Inflammatory macrophage treated with lipopolysaccharide for 4 hours (primary cell): Measurements from ENCODE around the gene ATP6V0D1.
A peak's percentile ranks its signal among the peaks of the same experiment; 100 is the strongest.
"Not testable (repeated sequence)": the region's sequence is repeated elsewhere in the genome, so short reads cannot be mapped to it uniquely, and the experiment has no call there.

Experiments
- DNase-seq: peaks from one replicate; pipeline ENCODE4 v3.0.0-alpha.2; 2020

The ATP6V0D1 gene

GRCh38 chr16:67499106-67499505 lies 18.1 kb upstream of the ATP6V0D1 start:
- no peak for DNase-seq

GRCh38 chr16:67490335-67491096 lies 9.6 kb upstream of the ATP6V0D1 start:
- DNase-seq, result peak; percentile 87

- no peak for DNase-seq
These were observed 8.6 kb upstream of the ATP6V0D1 start for GRCh38 chr16:67489401-67490083.

DNA sequence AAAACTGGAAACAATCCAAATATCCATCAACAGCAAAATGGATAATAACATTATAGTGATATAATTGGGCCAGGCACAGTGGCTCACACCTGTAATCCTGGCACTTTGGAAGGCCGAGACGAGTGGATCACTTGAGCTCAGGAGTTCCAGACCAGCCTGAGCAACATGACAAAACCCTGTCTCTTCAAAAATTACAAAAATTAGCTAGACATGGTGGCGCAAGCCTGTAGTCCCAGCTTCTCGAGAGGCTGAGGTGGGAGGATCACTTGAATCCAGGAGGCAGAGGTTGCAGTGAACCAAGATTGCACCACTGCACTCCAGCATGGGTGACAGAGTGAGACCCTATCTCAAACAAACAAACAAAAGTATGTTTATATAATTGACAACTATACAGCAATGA lies 6.6 kb upstream of the ATP6V0D1 start:
- DNase-seq, result not testable (repeated sequence)

- DNase-seq, result peak; percentile 69
These were observed 5.8 kb upstream of the ATP6V0D1 start for GRCh38 chr16:67486805-67487204.

DNA sequence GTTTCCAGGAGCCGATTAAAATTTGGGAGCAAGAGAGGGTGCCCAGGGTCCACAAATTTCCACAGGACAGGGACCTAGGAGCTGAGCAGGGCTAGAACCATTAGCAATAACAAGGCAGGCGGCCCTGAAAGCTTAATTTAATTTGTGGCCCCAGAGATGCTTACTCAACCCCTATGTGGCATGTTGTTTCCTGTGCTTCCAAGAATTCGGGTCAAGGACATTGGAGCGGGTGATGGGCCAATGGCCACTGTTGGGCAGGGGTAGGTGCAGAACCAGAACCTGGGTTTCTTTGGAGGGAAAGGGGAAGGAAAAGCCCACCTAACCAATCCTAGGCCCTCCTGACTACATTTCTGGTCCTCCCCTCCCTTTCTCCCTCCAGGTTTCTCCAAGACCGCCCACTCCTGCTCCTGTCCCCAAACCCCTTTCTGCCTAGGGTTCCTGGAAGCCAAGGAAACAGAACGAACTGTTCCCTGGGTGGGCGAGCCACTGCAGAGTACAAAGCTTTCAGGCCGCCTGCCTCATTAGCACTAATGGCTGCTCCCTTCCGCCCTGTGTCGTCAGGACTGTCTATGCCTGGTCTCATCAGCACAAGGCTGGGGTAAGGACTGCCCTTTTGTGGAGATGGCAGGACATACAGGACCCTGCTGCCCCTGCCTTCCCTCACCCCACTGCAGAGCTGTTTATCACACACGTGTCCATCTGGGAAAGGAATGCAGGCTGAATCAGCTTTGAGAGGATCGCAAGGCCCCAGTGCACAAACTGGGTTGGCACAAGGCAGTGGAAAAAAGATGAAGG lies 3.0 kb upstream of the ATP6V0D1 start:
- DNase-seq, result no peak

DNA sequence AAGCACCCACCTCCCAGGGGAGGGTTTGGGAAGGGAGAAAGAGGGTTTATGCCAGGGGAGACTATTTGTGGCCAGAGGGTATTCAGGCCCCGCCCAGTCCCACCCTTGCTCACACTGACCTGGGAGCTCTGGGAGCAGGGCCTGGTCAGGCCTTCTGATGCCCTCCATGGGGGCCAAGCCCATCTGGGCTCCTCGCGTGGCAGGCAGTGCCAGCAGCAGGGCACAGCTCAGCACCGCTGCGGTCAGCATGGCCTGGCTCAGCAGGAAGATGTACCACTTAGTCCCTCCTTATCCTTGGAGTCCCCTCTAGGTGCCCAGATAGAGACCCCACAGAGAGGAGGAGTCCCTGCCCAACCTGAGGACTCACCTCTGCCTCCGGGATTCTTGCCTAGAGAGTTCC lies 2.2 kb upstream of the ATP6V0D1 start, which contains the start of gene AGRP:
Gene AGRP (minus strand): TSS at position 398 of the 400 bp plus-strand sequence. CDS start 149 bp downstream, at position 249.
- DNase-seq, result no peak

DNA sequence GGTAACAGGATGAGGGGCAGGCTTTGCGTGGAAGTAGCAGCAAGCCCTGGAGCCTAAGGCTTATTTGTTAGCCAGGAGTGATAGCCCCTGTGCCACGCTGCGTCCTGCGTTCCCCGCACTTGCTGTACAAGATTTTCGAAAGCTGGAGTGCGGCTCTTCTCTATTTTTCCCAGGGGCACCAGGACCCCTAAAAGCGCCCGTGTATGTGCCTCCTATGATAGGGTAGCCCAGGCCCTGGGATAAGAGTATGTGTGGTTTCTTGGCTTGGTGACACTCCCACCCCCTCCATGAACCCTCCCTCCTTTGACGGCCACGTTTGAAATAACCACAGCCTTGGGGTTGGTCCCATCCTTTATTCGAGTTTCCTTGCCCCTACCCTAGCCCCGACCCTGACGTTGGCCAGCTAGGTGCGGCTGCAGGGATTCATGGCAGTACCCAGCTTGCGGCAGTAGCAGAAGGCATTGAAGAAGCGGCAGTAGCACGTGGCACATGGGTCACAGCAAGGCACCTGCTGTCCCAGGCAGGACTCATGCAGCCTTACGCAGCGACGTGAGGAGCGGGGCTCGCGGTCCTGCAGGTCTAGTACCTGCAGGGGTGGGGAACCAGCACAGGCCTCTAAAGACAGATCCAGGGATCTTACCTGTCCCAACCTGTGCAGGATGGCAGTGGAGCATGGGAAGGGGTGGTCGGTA lies 1.4 kb upstream of the ATP6V0D1 start:
- no peak for DNase-seq

- DNase-seq, result no peak
These were observed 740 bp upstream of the ATP6V0D1 start for GRCh38 chr16:67481561-67482232.

- no peak for DNase-seq
These were observed 2.9 kb downstream of the ATP6V0D1 start for GRCh38 chr16:67477960-67478554.

DNA sequence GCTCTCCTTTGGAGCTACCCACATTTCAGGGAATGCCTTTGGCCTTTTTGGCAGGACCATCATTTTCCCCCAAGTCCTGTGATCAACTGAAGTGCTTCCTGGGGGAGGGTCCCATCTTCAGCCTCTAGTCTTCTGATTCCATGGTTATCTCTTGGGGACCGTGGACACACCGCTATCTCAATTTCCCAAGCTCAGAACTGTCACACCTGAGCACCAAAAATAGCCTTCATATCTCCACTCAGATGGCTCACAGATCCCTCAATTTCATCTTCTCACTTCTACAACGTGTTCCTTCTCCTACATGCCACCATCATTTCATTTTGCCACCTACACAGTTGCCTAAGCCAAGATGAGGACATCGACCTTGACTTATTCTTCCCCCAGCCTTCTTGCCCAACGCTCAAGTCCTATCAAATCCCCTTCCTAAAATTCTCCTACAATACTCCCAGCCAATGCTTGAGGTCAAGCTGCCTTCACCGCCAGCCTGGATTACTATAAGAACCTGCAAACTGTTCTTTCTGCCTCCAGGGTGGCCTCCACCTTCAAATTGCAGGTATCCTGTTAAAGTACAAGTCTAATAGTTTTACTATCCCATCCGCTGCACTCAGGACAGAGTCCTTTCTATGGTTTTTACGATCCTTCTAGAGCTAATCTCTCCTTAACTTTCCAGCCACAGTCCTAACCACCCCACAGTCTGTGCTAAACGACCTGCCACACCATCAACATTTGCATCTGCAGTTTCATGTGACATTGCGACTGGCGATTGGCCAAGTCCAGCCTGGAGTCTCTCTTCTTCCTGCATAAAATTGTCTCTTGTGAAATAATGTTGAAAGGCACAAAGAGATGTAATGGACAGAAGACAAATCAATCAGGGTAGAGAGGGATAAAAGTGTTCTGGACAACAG lies 6.2 kb downstream of the ATP6V0D1 start:
- peak; percentile 57 for DNase-seq

- no peak for DNase-seq
These were observed 9.1 kb downstream of the ATP6V0D1 start for GRCh38 chr16:67471758-67472384.

DNA sequence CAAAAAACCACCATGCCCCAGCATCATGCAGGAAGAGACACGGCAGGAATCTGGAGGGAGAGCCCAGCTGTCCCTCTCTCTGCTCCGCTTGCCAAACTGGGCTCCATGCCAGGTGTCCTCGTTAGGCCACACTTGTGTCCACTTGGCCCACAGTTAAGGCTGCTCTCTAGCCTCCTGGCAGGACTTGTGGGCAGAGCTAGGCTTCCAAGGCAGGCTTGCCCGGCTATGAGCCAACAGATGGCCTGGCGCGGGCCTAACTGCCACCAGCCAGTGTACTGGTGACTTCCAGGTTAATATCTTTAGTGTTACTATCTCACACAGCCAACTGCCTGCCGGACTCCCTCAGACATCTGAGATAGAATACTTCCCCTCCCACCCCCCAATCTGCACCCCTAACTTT lies 10.6 kb downstream of the ATP6V0D1 start:
- DNase-seq, result no peak

DNA sequence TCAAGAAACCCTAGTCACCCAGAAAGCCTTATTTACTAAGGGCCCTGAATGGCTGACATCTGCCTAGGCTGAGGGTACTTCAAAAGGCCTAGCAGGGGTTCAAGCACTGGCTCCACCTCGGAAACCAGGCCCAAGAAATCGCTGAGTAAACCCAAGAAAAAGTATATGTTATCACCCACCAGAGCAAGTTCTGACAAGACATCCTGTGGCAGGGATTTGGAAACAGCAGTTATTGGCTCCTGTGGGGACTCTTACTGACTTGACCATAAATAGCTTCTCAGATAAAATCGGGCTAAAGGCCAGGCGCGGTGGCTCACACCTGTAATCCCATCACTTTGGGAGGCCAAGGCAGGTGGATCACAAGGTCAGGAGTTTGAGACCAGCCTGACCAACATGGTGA lies 12.2 kb downstream of the ATP6V0D1 start:
- no peak for DNase-seq

DNA sequence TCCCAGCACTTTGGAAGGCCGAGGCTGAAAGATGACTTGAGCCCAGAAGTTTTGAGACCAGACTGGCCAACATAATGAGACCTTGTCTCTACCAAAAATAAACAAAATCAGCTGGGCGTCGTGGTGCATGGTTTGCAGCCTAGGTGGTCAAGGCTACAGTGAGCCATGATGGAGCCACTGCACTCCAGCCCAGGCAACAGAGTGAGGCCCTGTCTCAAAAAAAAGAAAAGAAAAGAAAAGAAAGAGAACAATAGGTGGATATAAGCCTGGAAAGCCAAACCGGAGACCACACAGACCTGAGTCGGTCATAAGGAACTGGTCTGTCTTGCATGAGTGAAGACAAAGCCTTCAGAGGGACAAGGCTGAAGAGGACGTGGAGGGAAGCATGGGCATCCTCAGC lies 14.4 kb downstream of the ATP6V0D1 start:
- no peak for DNase-seq

- DNase-seq, result no peak
These were observed 16.4 kb downstream of the ATP6V0D1 start for GRCh38 chr16:67464565-67464964.

DNA sequence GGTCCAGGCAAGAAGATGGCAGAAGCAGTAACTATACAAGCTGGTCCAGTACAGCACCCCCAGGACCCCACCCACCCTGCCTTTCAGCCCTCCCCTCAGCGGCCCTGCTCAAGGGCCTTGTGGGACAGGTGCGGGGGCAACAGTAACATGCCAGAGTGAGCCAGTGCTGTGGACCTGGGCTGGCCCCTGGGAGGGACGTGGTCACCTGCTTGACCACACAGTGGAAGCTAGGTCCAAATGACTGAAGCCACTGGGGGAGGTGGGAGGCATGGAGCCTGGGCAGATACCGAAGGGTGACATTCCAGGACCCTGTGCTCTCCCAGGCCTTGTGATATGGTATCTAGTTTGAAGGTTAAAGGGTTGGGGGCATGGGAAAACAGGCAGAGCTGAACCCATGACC lies 17.3 kb downstream of the ATP6V0D1 start:
- DNase-seq, result no peak

DNA sequence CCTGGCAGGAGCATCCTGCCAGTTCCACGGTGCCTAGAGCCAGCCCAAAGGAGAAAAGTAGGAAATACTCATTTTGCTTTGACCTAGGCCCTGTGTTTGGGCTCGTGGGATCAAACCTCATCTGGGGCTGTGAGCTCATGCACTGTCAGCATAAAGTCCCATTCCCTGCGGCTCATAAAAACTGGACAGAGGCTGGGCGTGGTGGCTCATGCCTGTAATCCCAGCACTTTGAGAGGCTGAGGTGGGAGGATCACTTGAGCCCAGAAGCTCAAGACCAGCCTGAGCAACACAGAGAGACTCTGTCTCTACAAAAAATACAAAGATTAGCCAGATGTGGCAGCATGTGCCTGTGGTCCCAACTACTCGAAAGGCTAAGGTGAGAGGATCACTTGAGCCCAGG lies 17.9 kb downstream of the ATP6V0D1 start:
- no peak for DNase-seq

DNA sequence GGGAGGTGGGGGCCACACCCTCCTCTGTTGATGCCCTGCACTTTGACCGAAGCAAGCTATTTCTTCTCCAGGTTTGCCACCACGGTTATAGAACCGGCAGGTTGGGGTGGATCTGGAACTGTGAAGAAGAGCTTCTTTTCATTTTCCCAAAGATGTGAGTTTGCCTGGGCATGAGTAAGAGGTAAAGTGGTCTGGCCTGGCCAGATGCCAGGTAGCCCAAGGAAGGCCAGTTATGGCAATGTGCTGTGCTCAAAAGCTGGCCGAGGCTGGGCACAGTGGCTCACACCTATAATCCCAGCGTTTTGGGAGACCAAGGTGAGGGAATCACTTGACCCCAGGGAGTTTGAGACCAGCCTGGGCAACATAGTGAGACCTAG lies 18.7 kb downstream of the ATP6V0D1 start:
- no peak for DNase-seq

DNA sequence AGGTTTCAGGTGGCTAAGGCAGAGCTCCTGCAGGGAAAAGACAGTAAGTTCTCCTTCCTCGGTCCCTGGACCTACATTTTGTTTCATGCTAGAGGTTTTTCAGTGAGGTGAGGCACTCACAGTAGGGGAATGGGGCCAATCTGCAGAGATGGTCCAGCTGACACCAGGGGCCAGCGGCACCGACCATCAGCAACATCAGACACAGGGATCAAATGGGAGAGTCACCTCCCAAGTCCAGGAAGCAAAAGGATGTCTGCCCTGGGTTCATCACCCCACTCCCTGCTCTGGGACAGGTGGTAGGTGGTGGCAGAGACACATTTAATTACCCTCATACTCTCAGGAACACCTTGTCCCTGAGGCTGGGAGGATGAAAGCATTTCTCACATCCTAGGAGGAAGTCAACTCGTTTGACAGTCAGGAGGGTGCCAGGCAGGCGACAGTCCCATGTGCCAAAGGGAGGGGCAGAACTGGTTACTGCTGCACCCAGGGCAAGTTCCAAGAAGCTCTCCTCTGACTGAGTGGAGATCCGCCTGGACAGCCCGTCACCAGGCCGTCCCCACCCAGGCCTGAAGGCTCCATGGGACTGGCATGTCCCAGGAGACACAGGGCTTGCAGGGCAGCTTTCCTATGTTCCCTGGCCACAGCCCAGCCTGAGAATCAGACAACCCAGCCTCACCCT lies 19.2 kb downstream of the ATP6V0D1 start:
- DNase-seq, result no peak
